ENCODE data around the gene PPP1R37.

PPP1R37 gene

DNA sequence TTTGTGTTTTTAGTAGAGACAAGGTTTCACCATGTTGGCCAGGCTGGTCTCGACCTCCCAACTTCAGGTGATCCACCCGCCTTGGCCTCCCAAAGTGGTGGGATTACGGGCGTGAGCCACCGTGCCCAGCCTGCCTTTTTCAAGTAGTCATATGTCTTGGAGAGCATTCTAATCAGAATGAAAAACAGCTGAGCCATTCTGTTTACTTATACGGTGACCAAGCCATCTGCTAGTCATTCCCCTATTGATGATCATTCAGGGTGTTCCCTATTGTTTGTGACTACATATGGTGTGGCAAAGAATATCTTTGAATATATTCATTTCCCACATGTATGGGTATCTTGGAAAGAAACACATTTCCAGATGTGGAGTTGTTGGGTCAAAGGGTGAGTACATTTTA, 102.8 kb downstream of the PPP1R37 start:
- no peak for DNase-seq (ENCODE audit: low read depth in 2 of 2)
